Loucy (cell line): Measurements from ENCODE around the gene PLXNA4.

Experiments used
- H2AFZ ChIP-seq: fragments of 200-600 bp; sonication (generic); 2 replicates; pipeline ENCODE4 v1.6.0; 2016; ENCODE audit warnings: antibody characterized with exemption, mild to moderate bottlenecking, low read length, moderate library complexity
- H3F3A ChIP-seq: fragments of 200-600 bp; 2 replicates; pipeline ENCODE4 v1.6.0; 2016; ENCODE audit warnings: antibody characterized with exemption, low read depth, mild to moderate bottlenecking
- H3K27me3 ChIP-seq: fragments of 200-600 bp; sonication (generic); 2 replicates; pipeline ENCODE4 v1.6.1; 2014; ENCODE audit warnings: low read length, mild to moderate bottlenecking; ENCODE audit not compliant: insufficient read depth, poor library complexity, severe bottlenecking
- H3K36me3 ChIP-seq: fragments of 200-600 bp; sonication (generic); 2 replicates; pipeline ENCODE4 v1.6.1; 2016; ENCODE audit warnings: low read length; ENCODE audit not compliant: insufficient read depth
- H3K4me1 ChIP-seq: fragments of 200-600 bp; sonication (generic); 2 replicates; pipeline ENCODE4 v1.5.1; 2014; ENCODE audit warnings: low read length, mild to moderate bottlenecking; ENCODE audit not compliant: insufficient read depth, poor library complexity, severe bottlenecking
- H3K4me2 ChIP-seq: fragments of 200-600 bp; sonication (generic); 2 replicates; pipeline ENCODE4 v1.6.0; 2014; ENCODE audit warnings: antibody characterized with exemption, low read length, low read depth, mild to moderate bottlenecking; ENCODE audit not compliant: poor library complexity, severe bottlenecking
- H3K4me3 ChIP-seq: fragments of 200-600 bp; sonication (generic); 2 replicates; pipeline ENCODE4 v1.5.1; 2014; ENCODE audit warnings: low read length, mild to moderate bottlenecking, mixed read lengths; ENCODE audit not compliant: poor library complexity, severe bottlenecking
- H3K79me2 ChIP-seq: fragments of 200-600 bp; sonication (generic); 2 replicates; pipeline ENCODE4 v1.6.1; 2014; ENCODE audit warnings: low read length; ENCODE audit not compliant: insufficient read depth
- H3K9ac ChIP-seq: fragments of 200-600 bp; sonication (generic); 2 replicates; pipeline ENCODE4 v1.6.0; 2014; ENCODE audit warnings: mild to moderate bottlenecking, low read depth, low read length, moderate library complexity; ENCODE audit not compliant: poor library complexity, severe bottlenecking
- H3K9me2 ChIP-seq: fragments of 200-600 bp; sonication (generic); replicated peaks from 2 replicates; pipeline ENCODE4 v1.6.1; 2016; ENCODE audit warnings: low read depth, low read length, mixed read lengths
- H3K9me3 ChIP-seq: fragments of 200-600 bp; sonication (generic); 2 replicates; pipeline ENCODE4 v1.6.1; 2014; ENCODE audit warnings: mild to moderate bottlenecking, antibody characterized with exemption, low read length, low read depth; ENCODE audit not compliant: insufficient read depth
- H4K20me1 ChIP-seq: fragments of 200-600 bp; sonication (generic); 2 replicates; pipeline ENCODE4 v1.6.0; 2014; ENCODE audit warnings: antibody characterized with exemption, low read length, mild to moderate bottlenecking; ENCODE audit not compliant: insufficient read depth, poor library complexity, severe bottlenecking
- EZH2phosphoT487 ChIP-seq: fragments of 200-600 bp; IDR thresholded peaks from 2 replicates; pipeline ENCODE4 v1.6.1; 2018; ENCODE audit warnings: antibody characterized with exemption, mild to moderate bottlenecking, moderate library complexity, borderline replicate concordance
- TF ChIP-seq, protein P1 (sequence below): fragments of 200-600 bp; sonication (generic); conservative IDR thresholded peaks from 2 replicates; pipeline ENCODE4 v1.5.1; 2014; ENCODE audit warnings: mild to moderate bottlenecking, antibody characterized with exemption, low read length

PLXNA4 gene

GRCh38 chr7:132533916-132534315 is 42.4 kb downstream of the PLXNA4 start:
- Histone ChIP-seq H3K9me2 (no peaks in the 10 kb centered on the region), H3K79me2 (no peaks in the 10 kb centered on the region), H2AFZ (no peak overlapping the region), H3K4me2 (no peak overlapping the region), H3K36me3 (no peaks in the 10 kb centered on the region), H3K4me1 (no peaks in the 10 kb centered on the region), H3K4me3 (no peak overlapping the region), H3K9ac (no peak overlapping the region), H4K20me1 (no peaks in the 10 kb centered on the region), H3K9me3 (no peaks in the 10 kb centered on the region), H3K27me3 (no peaks in the 10 kb centered on the region), H3F3A (no peaks in the 10 kb centered on the region)
- TF ChIP-seq EZH2phosphoT487 = no peak
- TF ChIP-seq, protein P1, sequence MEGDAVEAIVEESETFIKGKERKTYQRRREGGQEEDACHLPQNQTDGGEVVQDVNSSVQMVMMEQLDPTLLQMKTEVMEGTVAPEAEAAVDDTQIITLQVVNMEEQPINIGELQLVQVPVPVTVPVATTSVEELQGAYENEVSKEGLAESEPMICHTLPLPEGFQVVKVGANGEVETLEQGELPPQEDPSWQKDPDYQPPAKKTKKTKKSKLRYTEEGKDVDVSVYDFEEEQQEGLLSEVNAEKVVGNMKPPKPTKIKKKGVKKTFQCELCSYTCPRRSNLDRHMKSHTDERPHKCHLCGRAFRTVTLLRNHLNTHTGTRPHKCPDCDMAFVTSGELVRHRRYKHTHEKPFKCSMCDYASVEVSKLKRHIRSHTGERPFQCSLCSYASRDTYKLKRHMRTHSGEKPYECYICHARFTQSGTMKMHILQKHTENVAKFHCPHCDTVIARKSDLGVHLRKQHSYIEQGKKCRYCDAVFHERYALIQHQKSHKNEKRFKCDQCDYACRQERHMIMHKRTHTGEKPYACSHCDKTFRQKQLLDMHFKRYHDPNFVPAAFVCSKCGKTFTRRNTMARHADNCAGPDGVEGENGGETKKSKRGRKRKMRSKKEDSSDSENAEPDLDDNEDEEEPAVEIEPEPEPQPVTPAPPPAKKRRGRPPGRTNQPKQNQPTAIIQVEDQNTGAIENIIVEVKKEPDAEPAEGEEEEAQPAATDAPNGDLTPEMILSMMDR = no peak

GRCh38 chr7:132532281-132532680 is 44.0 kb downstream of the PLXNA4 start:
- TF ChIP-seq, protein P1 = no peak
- no peak for TF ChIP-seq EZH2phosphoT487
- Histone ChIP-seq H3K79me2 (no peaks in the 10 kb centered on the region), H3K4me3 (no peak overlapping the region), H3K9me2 (no peaks in the 10 kb centered on the region), H3K9ac (no peak overlapping the region), H2AFZ (no peak overlapping the region), H3K36me3 (no peaks in the 10 kb centered on the region), H4K20me1 (no peaks in the 10 kb centered on the region), H3K9me3 (no peaks in the 10 kb centered on the region), H3K4me1 (no peaks in the 10 kb centered on the region), H3F3A (no peaks in the 10 kb centered on the region), H3K27me3 (no peaks in the 10 kb centered on the region), H3K4me2 (no peak overlapping the region)

DNA sequence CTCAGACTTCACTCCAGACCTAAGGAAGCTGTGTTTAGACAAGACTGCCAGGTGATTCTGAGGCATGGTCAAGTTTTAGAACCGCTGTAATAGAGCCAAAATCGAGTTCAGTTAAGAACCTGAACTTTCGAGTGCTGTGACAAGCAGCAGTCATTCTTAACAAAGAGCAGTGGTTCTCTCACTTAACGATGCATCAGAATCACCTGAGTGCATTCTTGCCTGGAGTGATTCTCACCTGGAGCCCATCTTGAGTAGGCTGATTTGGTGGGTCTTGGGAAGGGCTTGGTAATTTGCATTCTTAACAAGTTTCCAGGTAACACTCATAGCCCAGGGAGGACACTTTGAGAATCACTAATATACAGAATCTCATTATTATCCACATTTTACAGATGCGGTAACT is 44.7 kb downstream of the PLXNA4 start:
- Histone ChIP-seq H3F3A (no peaks in the 10 kb centered on the region), H3K36me3 (no peaks in the 10 kb centered on the region), H3K9me3 (no peaks in the 10 kb centered on the region), H3K9ac (no peak overlapping the region), H3K27me3 (no peaks in the 10 kb centered on the region), H3K79me2 (no peaks in the 10 kb centered on the region), H3K4me1 (no peaks in the 10 kb centered on the region), H3K9me2 (no peaks in the 10 kb centered on the region), H3K4me3 (no peak overlapping the region), H3K4me2 (no peak overlapping the region), H4K20me1 (no peaks in the 10 kb centered on the region), H2AFZ (no peak overlapping the region)
- TF ChIP-seq EZH2phosphoT487 = no peak
- TF ChIP-seq, protein P1 = no peak
